Mesendoderm (in vitro differentiated cells): ENCODE data around the gene ATP8B4.
"Not testable (repeated sequence)": the region's sequence is repeated elsewhere in the genome, so short reads cannot be mapped to it uniquely, and the experiment has no call there.

Experiments
- DNase-seq: peaks from one replicate; pipeline ENCODE4 v3.0.0; 2013
- H2AK5ac ChIP-seq: 2 replicates; pipeline ENCODE4 v1.6.1; 2013; ENCODE audit warnings: low read length, inconsistent platforms
- H2BK120ac ChIP-seq: 2 replicates; pipeline ENCODE4 v1.6.1; 2013; ENCODE audit warnings: low read depth, mild to moderate bottlenecking, low read length, moderate library complexity, mixed read lengths
- H2BK15ac ChIP-seq: replicated peaks from 2 replicates; pipeline ENCODE4 v1.6.1; 2013; ENCODE audit warnings: low read depth, mild to moderate bottlenecking, moderate library complexity
- H2BK5ac ChIP-seq: 2 replicates; pipeline ENCODE4 v1.6.1; 2013; ENCODE audit warnings: low read length, inconsistent platforms
- H3K18ac ChIP-seq: 2 replicates; pipeline ENCODE4 v1.6.1; 2013; ENCODE audit warnings: mild to moderate bottlenecking, low read length, mixed read lengths
- H3K23ac ChIP-seq: one replicate; pipeline ENCODE4 v1.6.1; 2013; ENCODE audit warnings: low read length
- H3K27ac ChIP-seq: 2 replicates; pipeline ENCODE4 v1.5.1; 2013; ENCODE audit warnings: low read depth, mild to moderate bottlenecking, inconsistent platforms, low read length, moderate library complexity
- H3K27me3 ChIP-seq: 2 replicates; pipeline ENCODE4 v1.6.1; 2013; ENCODE audit warnings: low read length, control low read depth, mild to moderate bottlenecking, inconsistent platforms; ENCODE audit not compliant: insufficient read depth, poor library complexity
- H3K36me3 ChIP-seq: 2 replicates; pipeline ENCODE4 v1.6.1; 2013; ENCODE audit warnings: low read length, inconsistent platforms; ENCODE audit not compliant: control insufficient read depth, insufficient read depth
- H3K4ac ChIP-seq: one replicate; pipeline ENCODE4 v1.6.1; 2013; ENCODE audit warnings: low read depth, mild to moderate bottlenecking, low read length, moderate library complexity
- H3K4me1 ChIP-seq: 2 replicates; pipeline ENCODE4 v1.6.1; 2013; ENCODE audit warnings: low read depth, low read length, inconsistent platforms; ENCODE audit not compliant: control insufficient read depth
- H3K4me2 ChIP-seq: 2 replicates; pipeline ENCODE4 v1.6.1; 2013; ENCODE audit warnings: low read length
- H3K4me3 ChIP-seq: 2 replicates; pipeline ENCODE4 v1.5.1; 2013; ENCODE audit warnings: mild to moderate bottlenecking, low read length
- H3K56ac ChIP-seq: one replicate; pipeline ENCODE4 v1.6.1; 2013; ENCODE audit warnings: low read length
- H3K79me1 ChIP-seq: 2 replicates; pipeline ENCODE4 v1.6.1; 2013; ENCODE audit warnings: low read length, inconsistent platforms
- H3K79me2 ChIP-seq: 2 replicates; pipeline ENCODE4 v1.6.1; 2013; ENCODE audit warnings: mild to moderate bottlenecking, low read length; ENCODE audit not compliant: control insufficient read depth, insufficient read depth
- H3K9ac ChIP-seq: 2 replicates; pipeline ENCODE4 v1.6.1; 2013; ENCODE audit warnings: low read length, inconsistent platforms
- H4K5ac ChIP-seq: one replicate; pipeline ENCODE4 v1.6.1; 2013; ENCODE audit warnings: low read length
- H4K8ac ChIP-seq: one replicate; pipeline ENCODE4 v1.6.1; 2013; ENCODE audit warnings: low read depth, mild to moderate bottlenecking, control low read depth, low read length, moderate library complexity
- WGBS: extraction: QIAGEN DNeasy Blood & Tissue Kit; methylation state at CpG from one replicate; pipeline ENCODE4 v1.1.7; 2013; ENCODE audit warnings: low lambda C conversion rate, missing lambda C conversion rate; ENCODE audit not compliant: insufficient coverage; ENCODE audit errors: extremely low coverage; 5-methylcytosine and 5-hydroxymethylcytosine counted together

The ATP8B4 gene

DNA sequence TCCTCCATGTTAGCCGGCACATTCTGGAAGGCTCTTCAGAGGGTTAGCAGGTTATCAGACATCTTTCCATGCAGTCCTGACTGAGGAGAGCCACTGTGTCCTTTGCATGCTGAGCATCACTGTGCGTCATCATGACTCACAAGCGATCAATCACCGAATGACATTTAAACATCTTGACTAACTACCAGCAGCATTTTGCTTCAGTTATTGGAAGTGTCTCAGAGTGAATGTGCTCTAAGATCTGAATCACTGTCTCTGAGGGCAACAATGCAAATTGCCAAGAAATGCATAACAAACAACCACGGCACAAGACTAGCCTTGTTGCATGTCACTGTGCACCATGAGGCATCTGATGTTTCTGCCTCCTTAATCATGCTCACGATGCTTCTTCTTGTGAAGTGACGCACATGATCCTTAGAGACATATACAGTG, 18.3 kb upstream of the ATP8B4 start:
- Histone ChIP-seq H3K79me1 (no peaks in the 10 kb centered on the region), H3K56ac (no peak overlapping the region), H3K79me2 (no peaks in the 10 kb centered on the region), H2BK15ac (no peak overlapping the region), H3K4me2 (no peak overlapping the region), H3K27me3 (no peaks in the 10 kb centered on the region), H3K23ac (no peak overlapping the region), H3K18ac (no peak overlapping the region), H3K4ac (no peak overlapping the region), H4K5ac (no peak overlapping the region), H4K8ac (no peak overlapping the region), H2BK120ac (no peak overlapping the region), H2AK5ac (no peak overlapping the region), H3K27ac (no peak overlapping the region), H3K36me3 (no peaks in the 10 kb centered on the region), H3K9ac (no peak overlapping the region), H3K4me3 (no peak overlapping the region), H2BK5ac (no peak overlapping the region), H3K4me1 (no peaks in the 10 kb centered on the region)
- DNase-seq, result no peak
- no CpG with 5 or more reads among the region's 7 CpGs for WGBS

DNA sequence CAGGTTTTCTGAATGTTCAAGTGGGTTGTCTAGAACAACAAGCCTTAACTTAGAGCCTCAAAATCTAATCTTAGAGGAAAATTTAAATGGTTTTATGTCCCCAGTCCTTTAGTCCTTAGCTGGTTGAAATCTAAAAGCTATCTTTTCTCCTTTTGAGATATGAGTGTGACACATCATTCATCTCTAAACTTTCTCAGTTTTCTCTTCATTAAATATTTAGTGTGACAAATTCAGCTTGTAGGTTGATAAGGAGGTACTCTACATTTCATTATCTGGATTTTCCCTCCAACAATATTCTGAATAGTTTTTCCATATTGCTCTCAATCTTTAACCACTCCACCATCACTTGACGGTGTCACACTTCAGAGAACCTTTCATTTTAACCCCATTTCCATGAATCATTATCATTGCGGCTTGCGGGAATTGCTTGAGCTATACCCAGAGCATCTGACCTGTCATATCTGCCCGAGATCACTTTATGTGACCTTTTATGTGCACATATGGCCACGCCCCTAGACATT, 16.1 kb upstream of the ATP8B4 start:
- H3K18ac ChIP-seq, result no peak overlapping the region
- H3K23ac ChIP-seq, result no peak overlapping the region
- no peak overlapping the region for H2BK15ac ChIP-seq
- H3K4me3 ChIP-seq, result no peak overlapping the region
- H3K36me3 ChIP-seq, result no peaks in the 10 kb centered on the region
- H2AK5ac ChIP-seq, result no peak overlapping the region
- DNase-seq, result no peak
- H4K5ac ChIP-seq, result no peak overlapping the region
- no peaks in the 10 kb centered on the region for H3K4me1 ChIP-seq
- WGBS, result no CpG with 5 or more reads among the region's 5 CpGs
- H3K56ac ChIP-seq, result no peak overlapping the region
- H2BK120ac ChIP-seq, result no peak overlapping the region
- H4K8ac ChIP-seq, result no peak overlapping the region
- no peaks in the 10 kb centered on the region for H3K27me3 ChIP-seq
- no peaks in the 10 kb centered on the region for H3K79me2 ChIP-seq
- no peaks in the 10 kb centered on the region for H3K79me1 ChIP-seq
- no peak overlapping the region for H3K4ac ChIP-seq
- H3K4me2 ChIP-seq, result no peak overlapping the region
- H3K27ac ChIP-seq, result no peak overlapping the region
- no peak overlapping the region for H2BK5ac ChIP-seq
- H3K9ac ChIP-seq, result no peak overlapping the region

DNA sequence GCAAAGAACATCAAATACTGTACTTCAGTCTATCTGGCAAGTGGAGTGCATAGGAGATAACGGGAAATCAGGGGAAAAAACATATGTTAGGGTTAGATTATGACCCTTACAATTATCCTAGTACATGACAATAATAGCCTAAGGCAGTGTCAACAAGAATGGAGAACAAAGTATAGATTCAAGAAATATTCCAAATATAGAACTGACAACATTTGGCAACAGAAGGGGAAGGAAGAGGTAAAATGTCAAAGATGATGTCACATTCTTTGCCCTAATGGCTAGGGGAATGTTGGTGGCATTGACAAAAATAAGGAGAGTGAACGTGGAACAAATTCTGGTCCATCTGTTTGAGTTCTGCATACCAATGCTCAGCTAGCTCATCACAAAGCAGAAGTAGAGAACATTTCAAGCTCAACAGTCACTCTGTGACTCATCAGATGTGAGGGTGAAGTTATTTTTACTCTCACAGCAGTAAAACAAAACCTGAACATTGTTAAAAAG, 15.5 kb upstream of the ATP8B4 start:
- H3K27ac ChIP-seq, result no peak overlapping the region
- no peak overlapping the region for H4K5ac ChIP-seq
- no peak for DNase-seq
- no peaks in the 10 kb centered on the region for H3K36me3 ChIP-seq
- no peak overlapping the region for H3K4ac ChIP-seq
- no peak overlapping the region for H3K9ac ChIP-seq
- H2BK15ac ChIP-seq, result no peak overlapping the region
- H2BK5ac ChIP-seq, result no peak overlapping the region
- no peak overlapping the region for H2BK120ac ChIP-seq
- H3K79me2 ChIP-seq, result no peaks in the 10 kb centered on the region
- no CpG with 5 or more reads among the region's 2 CpGs for WGBS
- H3K27me3 ChIP-seq, result no peaks in the 10 kb centered on the region
- no peak overlapping the region for H3K4me2 ChIP-seq
- H2AK5ac ChIP-seq, result no peak overlapping the region
- no peak overlapping the region for H3K4me3 ChIP-seq
- no peak overlapping the region for H3K56ac ChIP-seq
- no peak overlapping the region for H3K23ac ChIP-seq
- no peak overlapping the region for H4K8ac ChIP-seq
- no peak overlapping the region for H3K18ac ChIP-seq
- H3K79me1 ChIP-seq, result no peaks in the 10 kb centered on the region
- no peaks in the 10 kb centered on the region for H3K4me1 ChIP-seq

DNA sequence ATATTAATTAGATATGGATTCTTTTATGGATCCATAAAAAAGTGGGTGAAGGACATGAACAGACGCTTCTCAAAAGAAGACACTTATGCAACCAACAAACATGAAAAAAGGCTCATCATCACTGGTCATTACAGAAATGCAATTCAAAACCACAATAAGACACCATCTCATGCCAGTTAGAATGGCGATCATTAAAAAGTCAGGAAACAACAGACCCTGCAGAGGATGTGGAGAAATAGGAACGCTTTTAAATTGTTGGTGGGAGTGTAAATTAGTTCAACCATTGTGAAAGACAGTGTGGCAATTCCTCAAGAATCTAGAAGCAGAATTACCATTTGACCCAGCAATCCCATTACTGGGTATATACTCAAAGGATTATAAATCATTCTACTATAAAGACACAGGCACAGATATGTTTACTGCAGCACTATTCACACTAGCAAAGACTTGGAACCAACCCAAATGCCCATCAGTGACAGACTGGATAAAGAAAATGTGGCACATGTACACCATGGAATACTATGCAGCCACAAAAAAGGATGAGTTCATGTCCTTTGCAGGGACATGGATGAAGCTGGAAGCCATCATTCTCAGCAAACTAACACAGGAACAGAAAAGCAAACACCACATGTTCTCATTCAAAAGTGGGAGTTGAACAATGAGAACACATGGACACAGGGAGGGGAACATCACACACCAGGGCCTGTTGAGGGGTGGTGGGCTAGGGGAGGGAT, 13.4 kb upstream of the ATP8B4 start:
- not testable (repeated sequence) for H2BK5ac ChIP-seq, H3K27me3 ChIP-seq, H3K4me1 ChIP-seq, H3K56ac ChIP-seq, H3K9ac ChIP-seq, H3K4me2 ChIP-seq, H3K4ac ChIP-seq, H3K27ac ChIP-seq, DNase-seq, H3K36me3 ChIP-seq, H3K4me3 ChIP-seq, H4K8ac ChIP-seq, H2BK15ac ChIP-seq, H3K79me1 ChIP-seq, H2BK120ac ChIP-seq, H3K79me2 ChIP-seq, H2AK5ac ChIP-seq, H4K5ac ChIP-seq, H3K23ac ChIP-seq, H3K18ac ChIP-seq
- no CpG with 5 or more reads among the region's 3 CpGs for WGBS

DNA sequence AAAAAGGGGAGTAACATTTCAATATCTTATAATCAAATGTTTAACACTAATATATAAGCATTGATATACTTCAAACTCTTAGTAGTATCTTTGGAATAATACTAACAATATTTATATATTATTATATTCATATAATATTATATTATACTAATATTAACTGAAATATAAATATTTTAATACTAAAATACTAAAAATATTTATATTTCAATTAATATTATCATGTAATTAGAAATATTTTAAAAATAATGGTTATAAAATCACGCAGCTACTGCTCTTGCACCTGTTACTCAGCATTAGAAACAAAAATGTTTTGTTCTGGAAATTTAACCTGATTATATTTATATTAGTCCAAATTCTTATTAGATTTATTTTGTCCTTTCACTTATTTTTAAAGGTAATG, 12.6 kb upstream of the ATP8B4 start:
- no peaks in the 10 kb centered on the region for H3K79me2 ChIP-seq
- no peak overlapping the region for H4K5ac ChIP-seq
- no peak overlapping the region for H3K27ac ChIP-seq
- WGBS, result no CpG with 5 or more reads among the region's 1 CpG
- H3K79me1 ChIP-seq, result no peaks in the 10 kb centered on the region
- H3K4me1 ChIP-seq, result no peaks in the 10 kb centered on the region
- no peak overlapping the region for H2BK120ac ChIP-seq
- DNase-seq, result no peak
- H3K23ac ChIP-seq, result no peak overlapping the region
- no peak overlapping the region for H3K56ac ChIP-seq
- no peak overlapping the region for H3K9ac ChIP-seq
- no peak overlapping the region for H3K4me2 ChIP-seq
- no peak overlapping the region for H2AK5ac ChIP-seq
- no peaks in the 10 kb centered on the region for H3K27me3 ChIP-seq
- H3K4me3 ChIP-seq, result no peak overlapping the region
- no peak overlapping the region for H2BK5ac ChIP-seq
- H3K36me3 ChIP-seq, result no peaks in the 10 kb centered on the region
- H3K18ac ChIP-seq, result no peak overlapping the region
- no peak overlapping the region for H3K4ac ChIP-seq
- H2BK15ac ChIP-seq, result no peak overlapping the region
- no peak overlapping the region for H4K8ac ChIP-seq

DNA sequence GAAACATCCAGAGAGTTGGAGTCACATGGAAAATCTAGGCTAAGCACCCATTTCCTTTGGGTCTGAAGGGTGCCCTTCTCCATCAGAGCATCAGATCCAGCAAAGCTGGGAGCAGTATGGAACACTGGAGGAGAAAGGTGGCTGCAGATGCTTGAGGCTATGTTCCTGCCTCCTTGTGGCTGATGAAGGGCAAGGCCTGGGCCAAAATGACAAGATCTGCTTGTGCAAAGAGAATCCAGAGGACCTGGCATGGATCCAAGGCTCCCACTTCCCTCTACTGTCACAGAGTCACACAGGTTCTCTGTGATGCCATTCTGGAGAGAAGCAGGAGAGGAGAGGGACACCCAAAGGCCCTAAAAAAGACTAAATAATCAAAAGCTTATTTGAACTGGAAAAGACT, 9.2 kb upstream of the ATP8B4 start:
- Histone ChIP-seq H3K4ac (no peak overlapping the region), H3K56ac (no peak overlapping the region), H3K4me3 (no peak overlapping the region), H3K27ac (no peak overlapping the region), H3K18ac (no peak overlapping the region), H2AK5ac (no peak overlapping the region), H2BK15ac (no peak overlapping the region), H3K27me3 (no peaks in the 10 kb centered on the region), H3K4me1 (no peaks in the 10 kb centered on the region), H3K79me1 (no peaks in the 10 kb centered on the region), H3K4me2 (no peak overlapping the region), H2BK5ac (no peak overlapping the region), H3K36me3 (no peaks in the 10 kb centered on the region), H3K9ac (no peak overlapping the region), H2BK120ac (no peak overlapping the region), H4K8ac (no peak overlapping the region), H3K23ac (no peak overlapping the region), H4K5ac (no peak overlapping the region), H3K79me2 (no peaks in the 10 kb centered on the region)
- peak; percentile 34 for DNase-seq
